HS-5 (cell line): ENCODE data around the gene FUT8.

Experiments used
- DNase-seq: peaks from one replicate; pipeline ENCODE4 v3.0.0-alpha.2; 2012; ENCODE audit warnings: low read depth

FUT8 gene

DNA sequence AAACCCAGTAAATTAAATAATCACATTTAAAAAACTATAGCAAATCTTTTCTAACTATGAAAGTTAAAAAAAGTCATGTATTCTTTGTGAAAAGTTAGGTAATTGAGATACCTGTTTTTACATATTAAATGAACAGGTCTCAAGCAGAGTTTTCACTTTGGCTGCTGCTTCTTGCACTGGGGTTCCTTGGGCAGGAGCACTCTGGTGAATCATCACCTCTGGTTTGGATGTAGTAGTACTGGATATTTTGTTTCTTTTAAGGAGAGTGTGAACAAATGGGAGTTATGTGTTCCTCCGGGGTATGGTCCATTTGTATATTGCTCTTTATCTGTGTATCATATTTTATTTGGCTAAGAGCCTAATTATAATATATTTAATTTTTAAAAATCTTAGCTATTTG is 82.7 kb downstream of the FUT8 start:
- no peak for DNase-seq

DNA sequence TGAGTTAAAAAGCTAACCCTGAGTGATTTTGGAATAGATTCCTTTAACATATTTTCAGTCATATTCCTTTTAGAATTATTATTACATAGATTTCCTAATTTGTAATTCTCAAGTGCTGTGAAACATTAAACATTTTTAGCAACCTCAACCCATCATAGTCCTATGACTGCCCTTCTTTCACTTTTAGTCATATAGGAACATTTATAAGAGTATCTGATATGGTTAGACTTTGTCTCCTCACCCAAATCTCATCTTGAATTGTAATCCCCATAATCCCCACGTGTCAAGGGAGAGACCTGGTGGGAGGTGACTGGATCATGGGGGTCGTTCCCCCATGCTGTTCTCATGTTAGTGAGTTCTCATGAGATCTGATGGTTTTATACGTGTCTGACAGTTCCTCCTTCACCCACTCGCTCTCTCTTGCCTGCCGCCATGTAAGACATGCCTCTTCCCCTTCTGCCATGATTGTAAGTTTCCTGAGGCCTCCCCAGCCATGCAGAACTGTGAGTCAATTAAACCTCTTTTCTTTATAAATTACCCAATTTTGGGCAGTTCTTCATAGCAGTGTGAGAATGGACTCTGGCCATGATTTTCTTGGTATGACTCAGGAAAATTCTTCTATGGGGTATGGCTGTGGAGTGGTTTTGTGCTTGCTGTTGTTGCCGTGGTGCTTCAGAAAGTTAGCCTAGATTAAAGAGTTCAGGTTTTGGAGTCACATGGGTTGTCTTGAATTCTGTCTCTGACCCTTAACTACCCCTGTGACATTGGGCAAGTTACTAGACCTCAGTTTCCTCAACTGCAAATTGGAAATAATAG is 83.9 kb downstream of the FUT8 start:
- no peak for DNase-seq

- DNase-seq = no peak
Observed at GRCh38 chr14:65499138-65499537, 86.6 kb downstream of the FUT8 start.

GRCh38 chr14:65500075-65500474 is 87.5 kb downstream of the FUT8 start:
- DNase-seq = no peak

GRCh38 chr14:65501328-65501727 is 88.8 kb downstream of the FUT8 start:
- DNase-seq = no peak

DNA sequence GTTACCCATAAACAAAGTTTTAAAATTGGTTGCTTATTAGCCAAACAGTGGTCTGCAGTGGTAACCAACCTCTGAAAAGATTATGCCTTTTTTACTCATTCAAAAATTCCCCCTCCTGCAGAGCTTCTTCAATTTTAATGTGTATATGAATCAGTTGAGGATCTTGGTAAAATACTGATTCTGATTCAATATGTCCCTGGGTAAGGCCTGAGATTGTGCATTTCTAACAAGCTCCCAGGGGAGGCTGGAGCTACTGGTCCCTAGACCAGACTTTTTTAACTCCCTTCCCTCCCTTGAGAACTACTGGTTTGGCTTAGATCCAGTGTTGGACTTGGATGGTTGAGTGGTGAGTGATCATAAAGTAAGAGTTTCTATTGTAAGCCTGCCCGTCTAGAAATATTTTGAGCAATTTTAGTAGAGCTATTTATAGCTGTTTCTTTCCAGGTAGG is 90.2 kb downstream of the FUT8 start:
- DNase-seq = peak; percentile 22

GRCh38 chr14:65503771-65504170 is 91.2 kb downstream of the FUT8 start:
- DNase-seq = no peak

DNA sequence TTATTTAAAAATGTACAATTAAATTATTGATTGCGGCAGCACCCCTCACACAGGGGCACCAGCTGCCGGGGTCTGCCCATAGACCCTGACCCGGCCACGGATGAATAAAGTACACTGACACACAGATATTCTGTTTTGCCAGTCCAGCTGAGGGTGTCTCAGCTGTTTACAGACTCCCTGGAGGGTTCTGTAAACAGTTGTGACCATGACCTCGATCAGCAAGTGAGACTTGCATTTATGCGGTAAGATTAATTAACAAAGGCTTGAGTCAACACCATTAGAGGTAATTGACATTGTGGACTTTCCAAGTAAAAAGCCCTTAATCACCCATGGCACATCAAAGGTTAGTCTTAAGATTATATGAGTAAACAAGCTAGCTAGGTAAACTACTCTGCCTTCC is 94.3 kb downstream of the FUT8 start:
- DNase-seq = no peak

GRCh38 chr14:65509842-65510241 is 97.3 kb downstream of the FUT8 start:
- DNase-seq = no peak

DNA sequence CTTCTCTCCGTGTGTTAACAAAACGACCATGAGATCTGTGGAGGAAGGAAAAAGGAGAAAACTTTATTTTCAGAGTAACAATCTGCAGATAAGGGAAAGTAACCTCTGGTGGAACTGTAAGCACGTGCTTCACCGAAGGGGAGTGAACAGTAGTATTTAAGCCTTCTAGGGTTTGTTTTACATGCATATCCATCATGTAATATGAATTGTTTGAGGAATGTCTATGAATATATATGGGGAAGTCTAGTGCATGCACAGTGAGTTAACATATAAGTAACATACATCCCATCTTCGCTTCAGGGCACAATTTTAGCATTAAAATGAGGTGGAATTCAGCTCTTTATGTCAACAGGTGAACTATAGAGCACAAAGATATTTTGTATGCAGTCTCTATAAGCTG is 101.1 kb downstream of the FUT8 start:
- no peak for DNase-seq

DNA sequence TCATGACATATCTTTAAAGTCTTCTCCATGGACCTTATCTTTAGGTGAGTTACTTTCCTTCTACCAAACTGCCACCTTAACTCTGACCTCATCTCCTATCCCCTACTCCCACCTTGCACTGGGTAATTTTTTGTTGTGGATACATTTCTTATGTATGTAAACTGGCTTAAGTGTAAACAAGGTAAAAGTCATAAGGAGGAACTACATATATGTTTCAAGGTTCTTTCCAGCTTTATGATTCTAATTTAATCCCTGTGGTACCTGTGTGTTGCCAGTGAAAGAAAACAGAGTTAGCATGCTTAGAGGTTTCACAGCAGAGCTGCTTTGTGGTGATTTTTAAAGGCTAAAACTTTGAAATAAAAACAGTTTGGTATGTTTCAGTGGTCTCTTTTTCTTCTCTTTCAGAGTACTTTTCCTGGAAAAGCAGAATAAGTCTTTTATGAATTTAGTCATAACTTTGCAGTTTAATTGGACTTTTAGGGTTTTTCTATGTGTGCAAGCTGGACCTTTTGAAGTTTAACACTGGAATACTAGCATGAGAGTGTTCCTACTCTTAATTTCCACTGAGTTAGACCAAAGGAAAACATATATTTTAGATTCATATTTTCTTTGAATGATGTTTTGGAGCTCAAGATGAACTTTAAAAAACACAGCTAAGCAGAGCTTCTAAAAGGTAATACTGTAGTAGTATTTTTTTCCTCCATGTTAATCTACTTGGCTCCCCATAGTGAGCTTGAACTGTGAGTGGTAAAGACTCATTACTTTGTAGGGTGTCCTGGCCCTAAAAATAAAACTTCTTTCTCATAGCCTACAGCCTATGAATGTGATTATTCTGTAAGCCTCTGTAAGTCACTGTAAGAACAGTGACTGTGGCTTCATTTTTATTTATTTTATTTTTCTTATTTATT is 105.4 kb downstream of the FUT8 start:
- DNase-seq = no peak

DNA sequence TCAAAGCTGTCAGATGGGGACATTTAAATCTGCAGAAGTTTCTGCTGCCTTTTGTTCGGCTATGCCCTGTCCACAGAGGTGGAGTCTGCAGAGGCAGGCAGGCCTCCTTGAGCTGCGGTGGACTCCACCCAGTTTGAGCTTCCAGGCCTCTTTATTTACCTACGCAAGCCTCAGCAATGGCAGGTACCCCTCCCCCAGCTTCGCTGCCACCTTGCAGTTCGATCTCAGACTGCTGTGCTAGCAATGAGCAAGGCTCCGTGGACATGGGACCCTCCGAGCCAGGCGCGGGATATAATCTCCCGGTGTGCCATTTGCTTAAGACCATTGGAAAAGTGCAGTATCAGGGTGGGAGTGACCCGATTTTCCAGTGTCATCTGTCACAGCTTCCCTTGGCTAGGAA is 115.5 kb downstream of the FUT8 start:
- no peak for DNase-seq

GRCh38 chr14:65531148-65531547 is 118.6 kb downstream of the FUT8 start:
- no peak for DNase-seq

GRCh38 chr14:65533736-65534404 is 121.3 kb downstream of the FUT8 start:
- no peak for DNase-seq

DNA sequence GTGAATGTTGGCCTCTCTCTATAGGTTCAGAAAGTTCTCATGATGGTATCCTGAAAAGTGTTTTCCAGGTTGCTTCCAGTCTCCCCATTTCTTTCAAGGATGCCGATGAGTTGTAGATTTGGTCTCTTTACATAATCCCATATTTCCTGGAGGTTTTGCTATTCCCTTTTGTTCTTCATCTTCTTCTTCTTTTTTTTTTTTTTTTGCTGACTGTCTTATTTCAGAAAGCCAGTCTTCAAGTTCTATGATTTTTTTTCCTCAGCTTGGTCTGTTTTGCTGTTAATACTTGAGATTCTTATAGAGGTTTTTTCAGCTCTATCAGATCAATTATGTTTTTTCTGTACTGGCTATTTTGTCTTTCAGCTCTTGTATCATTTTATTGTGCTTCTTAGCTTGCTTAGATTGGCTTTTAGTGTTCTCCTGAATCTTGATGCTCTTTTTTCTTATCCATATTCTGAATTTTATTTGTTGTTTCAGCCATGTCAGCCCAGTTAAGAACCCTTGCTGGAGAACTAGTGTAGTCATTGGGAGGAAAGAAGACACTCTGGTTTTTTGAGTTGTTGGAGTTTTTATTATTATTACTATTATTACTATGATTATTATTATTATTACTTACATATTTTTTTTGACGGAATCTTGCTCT is 124.4 kb downstream of the FUT8 start:
- no peak for DNase-seq

DNA sequence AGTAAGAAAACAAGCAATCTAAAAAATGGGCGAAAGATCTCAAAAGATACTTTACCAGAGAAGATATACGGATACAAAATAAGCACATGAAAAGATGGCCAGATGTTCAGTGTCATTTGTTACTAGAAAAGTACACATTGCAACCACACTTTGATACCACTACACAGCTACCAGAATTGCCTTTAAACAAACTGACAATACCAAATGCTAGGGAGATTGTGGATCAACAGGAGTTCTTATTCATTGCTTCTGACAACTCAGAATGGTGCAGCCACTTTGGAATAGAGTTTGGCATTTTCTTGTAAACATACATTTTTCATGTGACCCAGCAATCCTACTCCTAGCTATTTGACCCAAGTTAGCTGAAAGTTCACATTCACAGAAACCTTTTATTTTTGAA is 136.3 kb downstream of the FUT8 start:
- no peak for DNase-seq

DNA sequence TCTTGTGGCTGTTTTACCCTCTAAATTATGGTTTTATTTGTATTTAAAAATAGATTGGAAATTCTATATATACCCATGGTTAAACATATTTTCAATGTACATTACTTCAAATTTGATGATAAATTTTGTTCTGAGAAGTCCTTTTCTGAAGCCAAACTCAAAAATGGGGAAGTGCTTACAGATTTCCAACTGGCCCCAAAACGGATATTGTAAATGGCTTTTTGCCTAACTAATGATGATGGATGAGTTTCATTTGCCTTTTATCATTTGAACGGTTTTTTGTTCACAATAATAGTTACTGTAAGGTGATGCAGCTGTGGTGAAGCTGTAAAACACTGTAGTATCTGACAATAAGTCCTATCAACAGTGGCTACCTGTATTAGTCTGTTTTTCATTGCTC is 136.9 kb downstream of the FUT8 start:
- no peak for DNase-seq

GRCh38 chr14:65550779-65551643 is 138.5 kb downstream of the FUT8 start:
- no peak for DNase-seq

- no peak for DNase-seq
Observed at GRCh38 chr14:65552724-65553123, 140.2 kb downstream of the FUT8 start.

GRCh38 chr14:65554837-65555236 is 142.3 kb downstream of the FUT8 start:
- DNase-seq = no peak

- no peak for DNase-seq
Observed at GRCh38 chr14:65555358-65555757, 142.8 kb downstream of the FUT8 start.
